ENCODE measurements around the gene TRAK2.

- TF ChIP-seq EZH2phosphoT487 (IDR thresholded peaks at IDR 0.05; ENCODE audit: borderline replicate concordance, low read depth) (no peak), FOSL2 (IDR thresholded peaks at IDR 0.05; ENCODE audit: borderline replicate concordance, low read depth) (peak; percentile 8; the same call in 1 of the 2 replicates), GABPA (IDR thresholded peaks at IDR 0.05; ENCODE audit: low read depth) (no peak; the same call in 1 of the 2 replicates), GATA2 (CRISPR knock-in tag; IDR thresholded peaks at IDR 0.05) (no peak)
Measured at GRCh38 chr2:201451292-201452057, at the start of gene TRAK2, which contains the start of gene STRADB.
